OCI-LY7 (cell line): Measurements from ENCODE around the gene CCDC17.

Source experiments
- EZH2phosphoT487 ChIP-seq: fragments of 200-600 bp; sonication (generic); IDR thresholded peaks from 2 replicates; pipeline ENCODE4 v1.6.1; 2018; ENCODE audit warnings: low read depth, borderline replicate concordance, mild to moderate bottlenecking, mixed run types, antibody characterized with exemption, low read length, moderate library complexity, mixed read lengths
- TF ChIP-seq, protein P1 (sequence below): fragments of 200-600 bp; sonication (generic); conservative IDR thresholded peaks from 2 replicates; pipeline ENCODE4 v1.5.1; 2014; ENCODE audit warnings: mild to moderate bottlenecking, antibody characterized with exemption, low read length, moderate library complexity, mixed read lengths

- TF ChIP-seq, protein P1, sequence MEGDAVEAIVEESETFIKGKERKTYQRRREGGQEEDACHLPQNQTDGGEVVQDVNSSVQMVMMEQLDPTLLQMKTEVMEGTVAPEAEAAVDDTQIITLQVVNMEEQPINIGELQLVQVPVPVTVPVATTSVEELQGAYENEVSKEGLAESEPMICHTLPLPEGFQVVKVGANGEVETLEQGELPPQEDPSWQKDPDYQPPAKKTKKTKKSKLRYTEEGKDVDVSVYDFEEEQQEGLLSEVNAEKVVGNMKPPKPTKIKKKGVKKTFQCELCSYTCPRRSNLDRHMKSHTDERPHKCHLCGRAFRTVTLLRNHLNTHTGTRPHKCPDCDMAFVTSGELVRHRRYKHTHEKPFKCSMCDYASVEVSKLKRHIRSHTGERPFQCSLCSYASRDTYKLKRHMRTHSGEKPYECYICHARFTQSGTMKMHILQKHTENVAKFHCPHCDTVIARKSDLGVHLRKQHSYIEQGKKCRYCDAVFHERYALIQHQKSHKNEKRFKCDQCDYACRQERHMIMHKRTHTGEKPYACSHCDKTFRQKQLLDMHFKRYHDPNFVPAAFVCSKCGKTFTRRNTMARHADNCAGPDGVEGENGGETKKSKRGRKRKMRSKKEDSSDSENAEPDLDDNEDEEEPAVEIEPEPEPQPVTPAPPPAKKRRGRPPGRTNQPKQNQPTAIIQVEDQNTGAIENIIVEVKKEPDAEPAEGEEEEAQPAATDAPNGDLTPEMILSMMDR, result no peak
- TF ChIP-seq EZH2phosphoT487, result no peak
These were observed 16.4 kb upstream of the CCDC17 start for GRCh38 chr1:45640293-45640692.
